IPS-NIHi7 (cell line): ENCODE data around the gene CRNKL1.

Source experiments
- DNase-seq: peaks from one replicate; pipeline ENCODE4 v3.0.0; 2012; ENCODE audit warnings: mixed read lengths; ENCODE audit errors: extremely low spot score

The CRNKL1 gene

GRCh38 chr20:20052074-20052970 is at the start of gene CRNKL1, which contains the start of gene CFAP61:
Gene CRNKL1 (minus strand): TSS chr20:20052466. CDS start chr20:20052342, 124 bp downstream.
Gene CFAP61 (plus strand): TSS chr20:20052532. CDS start chr20:20056654, 4,122 bp downstream.
- DNase-seq: peak; percentile 93

- DNase-seq: no peak
Measured at GRCh38 chr20:20100881-20101280, 48.6 kb upstream of the CRNKL1 start.

GRCh38 chr20:20096421-20096820 is 44.2 kb upstream of the CRNKL1 start:
- DNase-seq: no peak

- DNase-seq: no peak
Measured at GRCh38 chr20:20095114-20095872, 43.0 kb upstream of the CRNKL1 start.

- DNase-seq: no peak
Measured at GRCh38 chr20:20094410-20094809, 42.1 kb upstream of the CRNKL1 start.

- DNase-seq: no peak
Measured at GRCh38 chr20:20092827-20093226, 40.6 kb upstream of the CRNKL1 start.

GRCh38 chr20:20089939-20090338 is 37.7 kb upstream of the CRNKL1 start:
- no peak for DNase-seq

- no peak for DNase-seq
Measured at GRCh38 chr20:20089018-20089417, 36.8 kb upstream of the CRNKL1 start.

GRCh38 chr20:20085812-20086211 is 33.5 kb upstream of the CRNKL1 start:
- DNase-seq: no peak

- no peak for DNase-seq
Measured at GRCh38 chr20:20085071-20085470, 32.8 kb upstream of the CRNKL1 start.

GRCh38 chr20:20084296-20084752 is 32.1 kb upstream of the CRNKL1 start:
- DNase-seq: no peak

GRCh38 chr20:20083807-20084206 is 31.5 kb upstream of the CRNKL1 start:
- peak; percentile 30 for DNase-seq

GRCh38 chr20:20079102-20079784 is 27.0 kb upstream of the CRNKL1 start:
- DNase-seq: no peak

- no peak for DNase-seq
Measured at GRCh38 chr20:20078041-20078440, 25.8 kb upstream of the CRNKL1 start.

GRCh38 chr20:20076297-20077065 is 24.2 kb upstream of the CRNKL1 start:
- no peak for DNase-seq

GRCh38 chr20:20075032-20075431 is 22.8 kb upstream of the CRNKL1 start:
- no peak for DNase-seq

GRCh38 chr20:20073801-20074371 is 21.6 kb upstream of the CRNKL1 start:
- no peak for DNase-seq

GRCh38 chr20:20070871-20071726 is 18.8 kb upstream of the CRNKL1 start:
- no peak for DNase-seq

- no peak for DNase-seq
Measured at GRCh38 chr20:20065361-20065760, 13.1 kb upstream of the CRNKL1 start.
